ENCODE measurements around the gene MAJIN.
A peak's percentile ranks its signal among the peaks of the same experiment; 100 is the strongest.
"Not testable (repeated sequence)": the region's sequence is repeated elsewhere in the genome, so short reads cannot be mapped to it uniquely, and the experiment has no call there.

The MAJIN gene

DNA sequence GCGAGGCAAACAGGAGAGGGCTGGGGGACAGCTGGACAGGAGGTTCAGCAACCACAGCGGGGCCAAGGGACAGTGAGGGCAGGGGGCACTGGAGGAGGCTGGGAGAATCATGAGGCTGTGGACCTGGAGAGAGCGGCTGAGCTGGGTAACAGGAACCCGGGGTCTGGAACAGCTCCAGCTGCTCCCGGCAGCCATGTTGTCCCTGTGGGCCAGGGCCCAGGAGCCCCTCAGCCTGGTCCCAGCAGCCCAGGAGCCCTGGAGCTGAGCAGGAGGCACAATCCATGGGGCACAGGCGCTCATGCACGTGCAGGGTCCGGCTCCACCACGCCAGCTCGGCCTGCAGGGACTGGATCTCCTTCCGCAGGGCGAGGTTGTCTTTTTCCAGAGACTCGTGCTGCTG is 17.5 kb upstream of the MAJIN start:
- DNase-seq, result no peak

DNA sequence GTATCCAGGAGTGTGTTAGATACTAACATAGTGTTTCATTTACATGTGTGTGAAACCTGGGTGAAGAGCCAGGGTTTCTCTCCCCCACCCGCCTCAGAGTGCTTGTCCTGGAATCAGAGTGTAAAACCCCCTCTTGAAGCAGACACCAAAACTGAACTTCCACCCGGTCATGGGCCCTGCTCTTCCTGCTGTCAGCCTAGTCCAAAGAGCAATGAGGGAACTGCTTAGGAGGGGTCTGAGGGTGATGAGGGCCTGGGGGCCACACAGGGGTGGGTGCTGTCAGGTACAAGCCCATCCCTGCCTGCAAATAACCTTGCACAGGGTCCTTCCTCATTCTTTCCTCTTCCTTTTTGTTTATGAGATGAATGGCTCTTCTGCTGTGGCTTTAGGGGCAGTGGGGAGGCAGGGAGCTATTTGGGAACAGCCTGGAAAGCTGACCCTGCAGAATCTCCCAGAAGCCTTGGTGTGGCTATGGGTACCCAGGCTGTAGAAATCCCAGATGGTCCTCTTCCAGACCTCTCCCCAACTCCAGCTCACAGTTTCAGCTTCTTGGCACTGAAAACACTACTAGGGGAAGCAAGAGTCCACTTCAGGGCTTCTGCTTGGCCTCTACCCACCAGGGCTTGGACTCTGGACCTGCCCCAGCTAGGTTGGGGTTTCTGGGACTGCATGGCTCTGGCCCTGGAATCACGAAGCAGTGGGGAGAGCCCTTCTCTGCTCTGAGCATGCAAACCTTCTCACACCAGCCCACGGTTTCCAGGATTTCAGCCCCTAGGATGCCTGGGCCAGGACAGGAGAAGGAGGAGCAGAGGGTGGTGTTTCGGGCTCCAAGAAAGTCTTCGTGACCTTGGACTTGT is 16.3 kb upstream of the MAJIN start:
- DNase-seq, result no peak

DNA sequence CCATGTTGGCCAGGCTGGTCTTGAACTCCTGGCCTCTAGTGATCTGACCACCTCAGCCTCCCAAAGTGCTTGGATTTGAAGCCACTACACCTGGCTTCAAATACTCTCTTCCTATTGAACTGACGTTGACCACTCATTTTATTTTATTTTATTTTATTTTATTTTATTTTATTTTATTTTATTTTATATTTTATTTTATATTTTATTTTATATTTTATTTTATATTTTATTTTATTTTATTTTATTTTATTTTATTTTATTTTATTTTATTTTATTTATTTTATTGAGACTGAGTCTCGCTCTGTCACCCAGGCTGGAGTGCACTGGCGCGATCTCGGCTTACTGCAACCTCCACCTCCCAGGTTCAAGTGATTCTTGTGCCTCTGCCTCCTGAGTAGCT is 11.4 kb upstream of the MAJIN start:
- not testable (repeated sequence) for DNase-seq

DNA sequence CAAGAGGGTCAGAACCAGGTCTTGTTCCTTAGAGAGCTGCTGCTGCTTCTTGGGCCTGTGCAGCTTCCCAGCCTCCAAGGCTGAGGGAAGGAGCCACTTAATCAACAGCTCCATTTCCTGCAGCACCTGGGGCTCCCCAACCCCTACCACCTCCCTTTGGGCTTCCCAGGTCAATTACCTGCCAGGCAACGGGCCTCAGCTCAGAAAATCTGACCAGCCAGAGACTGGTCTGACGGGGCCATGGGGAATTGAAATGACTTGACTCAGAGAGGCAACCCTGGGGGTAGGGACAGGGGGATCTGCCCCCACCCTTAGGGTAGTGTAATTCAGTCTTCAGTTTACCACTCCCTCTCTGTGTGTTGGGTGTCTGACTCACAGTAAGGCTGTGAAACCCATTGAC is 4.7 kb upstream of the MAJIN start:
- DNase-seq, result no peak

DNA sequence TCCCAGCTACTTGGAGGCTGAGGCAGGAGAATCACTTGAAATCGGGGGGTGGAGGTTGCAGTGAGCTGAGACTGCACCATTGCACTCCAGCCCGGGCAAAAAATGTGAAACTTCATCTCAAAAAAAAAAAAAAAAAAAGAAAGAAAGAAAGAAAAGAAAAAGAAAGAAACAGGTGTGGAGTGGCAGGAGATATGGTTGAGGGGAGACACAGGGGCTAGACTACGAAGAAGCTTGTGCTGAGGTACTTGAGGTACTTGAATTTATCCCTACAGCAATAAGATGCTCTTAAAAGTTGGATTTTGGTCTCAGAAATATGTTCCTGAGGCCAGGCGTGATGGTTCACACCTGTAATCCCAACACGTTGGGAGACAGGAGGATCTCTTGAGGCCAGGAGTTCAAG is 2.2 kb upstream of the MAJIN start:
- DNase-seq, result no peak

DNA sequence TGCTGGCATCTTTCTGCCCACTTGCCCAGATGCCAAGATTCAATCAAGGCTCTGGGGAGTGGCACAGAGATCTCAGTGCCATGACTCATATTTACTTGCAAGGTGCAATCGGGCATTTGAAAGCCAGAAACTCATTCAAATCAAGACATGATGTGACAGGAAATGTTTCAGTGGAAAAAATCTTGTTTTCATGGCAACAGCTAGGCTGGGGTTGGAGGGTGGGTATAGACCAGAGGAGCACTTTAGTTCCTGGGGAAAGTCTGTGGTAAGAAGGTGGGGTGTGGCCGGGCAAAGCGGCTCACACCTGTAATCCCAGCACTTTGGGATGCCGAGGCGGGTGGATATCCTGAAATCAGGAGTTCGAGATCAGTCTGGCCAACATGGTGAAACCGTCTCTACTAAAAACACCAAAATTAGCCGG is 1.2 kb downstream of the MAJIN start:
- DNase-seq, result no peak

DNA sequence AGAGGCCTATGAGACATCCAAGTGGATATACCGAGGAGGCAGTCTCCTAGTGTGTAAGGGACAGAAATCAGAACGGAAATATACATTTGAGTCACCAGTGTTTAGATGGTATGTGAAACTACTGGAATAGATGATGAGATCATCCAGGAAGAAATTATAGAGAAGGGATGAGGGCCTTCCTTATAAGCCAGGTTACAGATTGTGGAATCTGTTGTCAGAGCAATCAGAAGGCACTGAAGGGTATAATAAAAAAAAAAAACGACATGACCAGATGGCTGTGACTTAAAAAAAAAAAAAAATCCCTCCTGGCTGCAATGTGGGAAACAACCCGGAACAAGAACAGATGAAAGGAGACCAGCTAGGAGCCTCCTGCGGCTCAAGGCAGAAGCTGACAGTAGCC is 2.7 kb downstream of the MAJIN start:
- no peak for DNase-seq

DNA sequence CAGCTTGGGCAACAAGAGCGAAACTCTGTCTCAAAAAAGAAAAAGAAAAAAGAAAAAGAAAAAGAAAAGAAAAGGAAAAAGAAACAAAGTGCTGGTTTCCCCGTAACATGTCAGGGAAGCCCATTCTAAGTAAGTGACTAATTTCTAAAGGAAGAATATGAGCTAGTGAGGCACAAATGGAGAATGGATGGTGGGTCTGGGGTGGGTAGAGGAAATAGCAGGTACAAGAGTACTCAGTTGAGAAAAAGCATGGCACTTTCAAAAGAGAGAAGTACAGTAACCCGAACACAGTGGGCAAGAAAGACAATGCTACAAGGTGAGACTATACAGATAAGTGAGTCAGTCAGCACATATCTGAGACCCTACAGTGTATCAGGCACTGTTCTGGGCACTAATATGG is 4.5 kb downstream of the MAJIN start:
- DNase-seq, result no peak

DNA sequence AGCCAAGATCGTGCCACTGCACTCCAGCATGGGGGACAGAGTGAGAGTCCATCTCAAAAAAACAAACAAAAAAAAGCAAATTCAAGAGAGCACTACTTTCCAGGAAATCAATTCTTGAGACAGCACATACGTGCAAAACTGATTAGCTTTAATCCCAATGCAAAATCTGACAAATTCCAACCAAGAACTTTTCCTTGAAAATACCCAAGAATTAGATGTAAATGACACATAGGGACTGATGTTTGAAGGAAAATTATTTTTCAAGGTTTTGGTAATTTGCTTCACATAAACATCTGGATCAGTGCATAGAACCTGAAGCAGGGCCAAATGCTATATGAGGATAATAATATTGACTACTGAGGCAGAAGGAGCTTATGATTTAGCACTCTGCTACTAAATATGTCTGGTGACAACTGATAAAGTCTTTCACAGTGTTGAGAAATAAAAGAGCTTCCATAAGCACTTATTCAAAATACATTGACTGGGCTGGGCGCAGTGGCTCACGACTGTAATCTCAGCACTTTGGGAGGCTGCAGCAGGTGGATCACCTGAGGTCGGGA is 8.8 kb downstream of the MAJIN start:
- no peak for DNase-seq

DNA sequence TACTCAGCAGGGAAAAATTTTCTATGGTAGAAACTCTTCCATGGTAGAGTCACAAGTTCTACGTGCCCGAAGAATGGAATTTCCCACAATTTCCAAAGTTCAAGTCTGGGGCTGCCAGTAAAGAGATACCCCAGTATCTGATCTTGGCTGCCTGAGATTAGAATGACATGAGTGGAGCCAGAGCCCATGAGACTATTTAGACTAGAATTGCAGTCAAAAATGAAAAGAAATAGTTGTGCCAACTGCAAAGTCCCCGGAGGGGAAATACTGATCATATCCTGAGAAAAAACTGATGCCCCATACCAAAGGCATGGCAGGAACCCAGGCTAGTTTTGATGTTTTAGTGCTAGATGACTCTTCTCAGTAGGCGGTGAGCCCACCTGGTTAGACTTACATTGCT is 11.2 kb downstream of the MAJIN start:
- no peak for DNase-seq

DNA sequence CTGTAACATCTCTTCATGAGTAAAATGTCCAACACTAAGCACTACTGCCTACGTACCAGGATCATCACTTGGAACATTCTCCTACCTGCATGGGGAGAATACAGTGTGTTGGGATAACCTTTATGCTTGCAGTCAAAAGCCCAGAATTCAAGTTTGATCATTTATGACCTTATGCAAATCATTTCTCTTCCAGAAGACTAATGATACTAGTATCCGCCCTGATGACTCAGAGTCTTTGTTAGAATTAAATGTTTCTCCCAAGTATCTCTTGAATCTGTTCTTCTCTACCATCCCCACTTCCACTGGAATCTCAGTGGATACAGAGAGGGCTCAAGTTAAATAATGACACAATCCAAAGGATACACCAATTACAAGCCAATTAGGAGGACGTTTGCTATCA is 12.4 kb downstream of the MAJIN start:
- DNase-seq, result no peak

DNA sequence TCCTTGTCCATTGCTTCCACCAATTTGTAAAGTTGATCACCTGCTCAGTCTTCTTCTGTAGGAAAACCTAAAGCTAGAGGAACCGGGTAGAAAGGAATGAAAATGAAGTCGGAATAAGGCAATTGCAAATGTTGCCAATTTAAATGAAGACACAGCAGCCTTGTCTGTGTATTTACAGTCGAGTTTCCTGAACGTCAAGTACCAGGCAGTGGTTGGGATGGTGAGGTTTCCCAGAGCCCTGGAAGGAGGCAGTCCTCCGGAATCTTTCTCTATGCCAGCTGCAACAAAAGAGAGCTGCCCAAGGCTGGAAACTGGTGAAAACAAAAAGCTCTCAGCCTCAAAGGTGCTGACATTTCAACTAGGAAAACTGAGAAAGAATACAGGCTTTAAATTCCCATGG is 17.7 kb downstream of the MAJIN start:
- DNase-seq, result no peak

DNA sequence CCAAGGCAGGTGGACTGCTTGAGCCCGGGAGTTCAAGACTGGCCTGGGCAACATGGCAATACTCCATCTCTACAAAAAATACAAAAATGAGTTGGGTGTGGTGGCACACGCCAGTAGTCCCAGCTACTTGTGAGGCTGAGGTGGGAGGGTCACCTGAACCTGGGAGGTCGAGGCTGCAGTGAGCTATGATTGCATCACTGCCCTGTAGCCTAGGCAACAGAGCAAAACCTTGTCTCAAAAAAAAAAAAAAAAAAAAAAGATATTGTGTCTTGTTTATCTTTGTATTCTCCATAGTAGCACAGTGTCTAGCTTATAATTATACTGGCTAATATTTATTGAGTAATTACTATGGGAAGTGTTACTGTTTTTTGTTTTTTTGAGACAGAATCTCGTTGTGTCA is 20.4 kb downstream of the MAJIN start:
- no peak for DNase-seq

DNA sequence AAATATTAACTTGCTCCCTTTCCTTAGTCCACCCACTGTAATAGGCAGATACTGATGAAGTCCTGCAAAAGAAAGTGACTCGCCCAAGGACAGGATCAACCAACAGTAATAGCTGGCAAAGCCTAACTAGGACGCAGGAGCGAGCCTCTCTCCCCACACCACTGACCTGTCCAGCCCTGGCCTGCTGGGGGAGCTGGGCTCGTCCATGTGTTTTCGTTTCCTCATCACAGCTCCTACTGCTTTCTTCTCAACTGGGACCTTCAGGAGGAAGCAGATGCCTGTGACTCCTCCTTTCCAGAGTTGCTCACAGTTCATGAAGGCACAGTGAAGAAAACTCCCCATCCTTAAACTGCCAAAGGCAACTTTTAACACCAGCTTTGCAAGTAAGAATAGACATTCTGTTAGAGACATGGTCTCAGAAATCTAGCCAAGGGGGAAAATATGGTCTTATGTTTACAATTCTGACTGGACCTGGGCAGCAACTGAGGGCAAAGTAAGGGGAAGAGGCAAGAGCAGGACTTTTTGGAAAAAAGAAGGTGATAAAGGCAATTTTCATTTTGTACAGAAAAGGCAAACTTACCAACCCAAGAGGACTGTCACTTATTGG is 24.6 kb downstream of the MAJIN start:
- DNase-seq, result no peak

DNA sequence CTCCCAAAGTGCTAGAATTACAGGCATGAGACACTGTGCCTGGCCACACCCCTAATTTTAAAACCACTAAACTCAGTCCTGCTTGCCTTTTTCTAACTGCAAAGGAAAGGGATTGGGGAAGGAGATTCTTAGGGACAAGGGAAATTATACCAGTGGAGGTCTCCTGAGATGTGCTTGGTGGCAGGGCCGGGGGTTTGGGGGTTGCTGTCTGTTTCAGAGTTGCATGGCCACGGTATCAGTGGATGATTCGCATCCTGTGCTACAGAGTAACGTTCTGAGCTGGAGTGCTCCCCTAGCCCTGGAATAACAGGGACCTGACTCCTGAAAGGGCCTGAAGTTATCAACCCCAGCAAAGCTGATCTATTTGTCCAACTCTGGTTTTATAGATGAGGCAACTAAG is 35.4 kb downstream of the MAJIN start:
- no peak for DNase-seq

DNA sequence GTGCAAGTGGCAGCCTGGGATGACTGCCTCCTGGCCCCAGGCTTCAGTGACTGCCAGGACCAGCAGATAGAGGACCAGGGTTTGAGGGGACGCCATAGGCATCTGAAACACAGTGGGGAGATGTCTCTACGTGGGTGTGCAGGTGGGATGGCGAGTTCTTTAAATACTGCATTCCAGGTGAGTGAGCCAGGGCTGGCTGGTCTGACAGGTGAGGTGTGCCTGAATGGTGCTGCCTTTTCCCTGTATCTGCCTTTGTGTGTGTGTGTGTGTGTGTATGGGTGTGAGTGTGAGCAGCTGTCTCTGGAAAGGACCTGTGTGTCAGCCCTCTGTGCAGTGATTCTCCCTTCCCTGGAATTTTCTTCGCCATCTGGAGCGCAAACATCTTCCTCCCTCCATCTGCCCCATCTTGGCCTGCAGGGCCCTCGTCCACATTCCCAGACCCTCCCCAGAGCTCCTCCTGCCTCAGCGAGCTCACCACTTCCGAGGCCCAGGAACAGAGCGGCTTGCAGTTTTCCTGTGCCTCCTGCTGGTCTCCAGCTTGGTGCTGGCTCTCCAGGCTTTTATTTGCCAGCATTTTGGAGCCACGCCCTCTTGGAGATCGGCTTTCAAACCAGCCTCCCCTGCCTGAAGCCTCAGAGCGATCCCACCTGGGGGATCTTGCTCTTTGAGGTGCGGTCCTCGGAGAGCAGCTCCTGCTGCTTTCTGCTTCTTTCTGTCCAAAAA is 36.4 kb downstream of the MAJIN start, which contains the start of gene GPHA2:
Gene GPHA2, minus strand, starts transcription at position 535 of the 723 bp plus-strand sequence. Its CDS starts 433 bp downstream, at position 102.
- peak; percentile 58 for DNase-seq

DNA sequence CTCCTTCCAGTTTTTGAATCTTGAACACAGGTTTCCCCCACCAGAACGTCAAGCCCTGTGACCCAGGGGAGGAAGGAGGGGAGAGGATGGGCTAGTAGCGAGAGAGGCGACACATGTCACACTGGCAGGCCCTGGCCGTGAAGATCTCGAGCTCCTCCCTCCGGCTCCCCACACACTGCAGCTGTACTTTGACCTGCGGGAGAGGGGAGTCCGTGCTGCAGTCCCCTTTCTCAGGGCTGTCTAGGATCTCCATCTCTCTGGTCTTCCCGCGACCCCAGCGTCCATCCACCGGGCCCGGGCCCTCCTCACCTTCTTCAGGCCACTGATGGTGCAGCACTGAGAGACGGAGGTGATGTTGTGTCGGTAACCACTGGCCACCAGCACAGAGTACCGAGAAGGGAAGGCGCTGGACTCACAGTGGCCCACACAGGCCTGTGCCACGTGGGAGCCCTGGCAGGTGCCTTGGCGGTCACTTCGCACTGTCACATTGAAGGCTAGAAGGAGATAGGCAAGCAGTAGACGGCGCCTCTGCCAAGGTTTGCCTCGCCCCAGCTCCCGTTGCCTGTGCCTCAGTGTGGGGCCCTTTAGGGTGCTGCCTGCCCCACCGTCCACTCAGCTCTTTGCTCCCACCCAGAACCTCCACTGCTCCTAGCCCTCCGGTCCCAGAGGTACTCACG is 37.1 kb downstream of the MAJIN start:
- no peak for DNase-seq

DNA sequence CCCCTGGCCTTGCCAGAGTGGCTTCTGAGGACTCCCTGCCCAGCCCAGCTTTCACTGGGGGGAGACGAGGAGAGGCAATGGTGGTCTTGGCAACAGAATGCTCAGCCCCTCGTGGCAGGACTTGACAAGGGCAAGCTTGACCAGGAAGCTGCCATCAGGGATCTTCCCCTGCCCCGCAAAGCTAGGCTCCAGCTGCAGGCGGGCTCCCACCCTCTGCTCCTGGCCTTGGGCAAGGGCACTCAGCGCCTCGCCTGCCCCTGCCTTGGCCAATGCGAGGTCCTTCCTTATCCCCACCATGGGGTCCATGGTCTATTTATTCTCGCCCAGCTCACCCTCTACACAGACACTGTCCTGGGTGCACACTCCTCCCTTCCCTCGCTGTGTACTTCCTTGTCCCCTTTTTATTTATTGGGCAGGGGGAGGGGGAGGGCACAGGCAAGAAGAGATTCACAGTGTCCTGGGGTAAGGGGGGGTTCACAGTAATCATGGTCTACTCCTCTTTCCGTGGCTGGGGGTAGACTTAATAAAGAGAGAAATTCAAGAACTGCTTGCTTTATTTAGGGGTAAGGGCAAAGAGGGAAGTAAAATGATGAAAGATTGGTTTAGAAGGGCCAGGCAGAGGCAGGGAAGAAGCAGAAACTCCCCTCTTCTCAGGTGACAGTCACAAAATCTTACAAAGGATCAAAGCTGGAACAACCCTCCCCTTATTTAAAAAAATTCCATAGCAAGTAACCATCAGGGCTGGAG is 37.8 kb downstream of the MAJIN start:
- DNase-seq, result no peak

DNA sequence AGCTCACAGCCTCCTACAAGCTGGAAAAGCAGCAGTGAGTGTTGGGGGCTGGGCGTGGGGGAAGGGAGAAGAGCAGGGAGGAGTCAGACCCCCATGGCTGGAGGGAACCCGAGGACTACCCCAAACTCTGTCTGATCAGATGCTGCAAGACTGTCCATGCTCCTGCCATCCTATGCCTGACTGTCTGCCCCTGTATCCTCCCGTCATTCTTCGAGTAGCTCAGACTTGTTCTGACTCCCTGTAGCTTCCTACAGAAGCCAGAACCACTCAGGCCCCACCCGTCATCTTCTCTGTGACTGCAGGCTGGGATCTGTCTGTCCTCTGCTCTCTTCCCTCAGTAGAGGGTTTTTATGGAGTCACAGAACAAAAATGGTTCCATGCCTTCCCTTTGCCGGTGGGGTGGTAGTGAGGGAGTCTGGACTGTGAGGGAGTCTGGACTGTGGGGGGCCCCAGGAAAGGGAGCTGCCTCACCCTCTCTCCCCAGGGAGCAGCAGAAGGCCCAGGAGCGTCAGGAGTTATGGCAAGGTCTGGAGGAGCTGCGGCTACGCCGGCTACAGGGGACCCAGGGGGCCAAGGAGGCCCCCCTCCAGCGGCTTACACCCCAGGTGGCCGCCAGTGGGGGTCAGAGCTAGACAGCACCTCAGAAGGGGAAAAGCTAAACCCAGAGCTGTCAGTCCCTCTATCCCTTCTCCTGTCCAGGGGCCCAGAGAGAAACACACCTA is 38.5 kb downstream of the MAJIN start:
- no peak for DNase-seq

DNA sequence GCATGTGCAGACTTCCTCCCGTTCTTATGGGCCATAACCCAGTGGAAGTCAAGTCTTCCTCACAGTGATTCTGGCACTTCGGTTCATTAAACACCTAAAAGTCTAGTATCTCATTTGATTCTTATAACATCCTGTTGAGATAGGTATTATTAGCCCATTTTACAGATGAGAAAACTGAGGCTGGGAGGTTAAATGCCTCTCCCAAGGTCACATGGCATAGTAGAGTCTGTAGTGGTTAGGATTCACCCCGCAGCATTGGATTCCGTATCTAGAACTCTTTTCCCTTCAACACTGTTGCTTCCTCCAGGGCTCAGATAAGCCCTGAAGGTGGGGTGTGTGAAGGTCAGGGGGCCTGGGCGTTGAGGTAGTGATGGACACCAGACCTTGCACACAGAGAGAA is 39.6 kb downstream of the MAJIN start:
- no peak for DNase-seq

DNA sequence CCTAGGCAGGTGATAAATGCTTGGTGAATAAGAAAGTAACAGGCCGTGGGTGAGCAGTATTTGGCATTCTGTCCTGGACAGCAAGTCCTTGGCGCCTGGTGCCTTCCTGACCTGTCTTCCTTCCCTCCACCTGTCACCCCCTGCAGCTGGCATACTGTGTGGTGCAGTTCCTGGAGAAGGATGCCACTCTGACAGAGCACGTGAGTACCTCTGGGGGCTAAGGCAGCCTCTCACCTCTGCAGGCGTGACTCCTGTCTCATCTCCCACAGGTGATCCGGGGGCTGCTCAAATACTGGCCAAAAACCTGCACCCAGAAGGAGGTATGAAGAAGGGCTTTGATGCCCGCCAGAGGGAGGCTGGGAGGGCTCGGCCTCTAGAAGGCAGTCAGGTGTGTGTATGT is 40.6 kb downstream of the MAJIN start:
- no peak for DNase-seq

DNA sequence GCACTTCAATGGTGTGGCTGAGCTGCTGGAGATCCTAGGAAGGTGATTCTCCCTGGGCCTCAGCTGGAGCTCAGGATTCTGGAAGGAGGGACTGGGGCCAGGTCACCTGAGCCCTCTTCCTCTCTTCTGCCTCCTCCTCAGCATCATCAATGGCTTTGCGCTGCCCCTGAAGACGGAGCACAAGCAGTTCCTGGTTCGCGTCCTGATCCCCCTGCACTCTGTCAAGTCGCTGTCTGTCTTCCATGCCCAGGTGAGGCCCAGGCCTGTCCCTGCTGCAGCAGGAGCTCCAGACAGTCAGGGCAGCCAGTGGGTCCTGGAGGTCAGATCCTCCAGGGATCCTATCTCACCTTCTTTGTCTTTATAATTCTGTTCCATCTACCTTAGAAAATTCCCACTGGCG is 41.6 kb downstream of the MAJIN start:
- no peak for DNase-seq

Measured in right hindlimb (tissue), 1 donor.